ENCODE measurements around the gene VSIG10L2.

The VSIG10L2 gene

DNA sequence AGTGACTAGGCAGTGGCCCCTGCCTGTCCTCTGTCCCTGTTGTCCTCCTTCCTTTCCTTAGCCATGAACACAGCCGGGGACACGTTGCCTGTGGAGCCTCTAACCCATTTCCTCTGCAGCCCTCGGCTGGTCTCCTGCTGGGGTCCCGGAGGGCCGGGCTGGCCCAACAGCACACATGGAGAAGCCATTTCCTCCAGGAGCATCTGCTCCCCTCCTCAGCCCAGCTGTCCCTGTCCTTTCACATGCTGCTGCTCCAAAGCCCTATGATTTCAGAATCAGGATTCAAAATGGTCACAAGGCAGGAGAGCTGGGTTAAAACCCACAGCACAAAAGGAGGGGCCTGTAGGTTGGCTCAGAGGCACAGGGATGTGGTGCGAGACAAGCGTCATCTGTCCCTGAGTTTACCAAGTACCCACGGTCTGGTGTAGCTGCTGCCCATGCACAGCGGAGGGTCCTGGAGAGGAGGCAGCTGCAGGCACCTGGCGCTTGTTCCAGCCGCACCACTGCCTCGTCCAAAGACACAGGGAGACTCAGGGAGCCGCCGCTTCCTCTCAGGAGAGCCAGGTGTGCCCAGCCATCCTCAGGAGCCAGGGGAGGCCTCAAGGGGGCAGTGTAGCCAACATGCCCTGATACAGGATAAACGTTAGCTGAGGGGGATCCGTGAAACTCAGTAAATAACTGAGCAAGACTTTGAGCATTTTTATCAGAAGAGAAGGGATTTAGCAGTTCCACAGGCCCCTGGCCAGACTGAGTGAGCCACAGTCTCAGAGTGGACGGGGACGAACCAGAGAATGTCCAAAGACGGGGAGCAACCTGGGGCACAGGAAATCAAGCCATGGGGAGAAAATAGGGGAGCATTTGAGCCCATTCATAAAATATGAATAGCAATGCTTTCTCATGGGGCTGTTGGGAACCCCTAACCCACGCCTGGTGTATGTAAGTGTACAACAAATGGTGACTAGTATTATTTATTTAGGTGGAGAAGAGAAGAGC lies 3.9 kb upstream of the VSIG10L2 start:
- H3K4me3 ChIP-seq (ENCODE audit: control insufficient read depth, low read depth, low read length) = no peak overlapping the region
- TF ChIP-seq, protein P1, sequence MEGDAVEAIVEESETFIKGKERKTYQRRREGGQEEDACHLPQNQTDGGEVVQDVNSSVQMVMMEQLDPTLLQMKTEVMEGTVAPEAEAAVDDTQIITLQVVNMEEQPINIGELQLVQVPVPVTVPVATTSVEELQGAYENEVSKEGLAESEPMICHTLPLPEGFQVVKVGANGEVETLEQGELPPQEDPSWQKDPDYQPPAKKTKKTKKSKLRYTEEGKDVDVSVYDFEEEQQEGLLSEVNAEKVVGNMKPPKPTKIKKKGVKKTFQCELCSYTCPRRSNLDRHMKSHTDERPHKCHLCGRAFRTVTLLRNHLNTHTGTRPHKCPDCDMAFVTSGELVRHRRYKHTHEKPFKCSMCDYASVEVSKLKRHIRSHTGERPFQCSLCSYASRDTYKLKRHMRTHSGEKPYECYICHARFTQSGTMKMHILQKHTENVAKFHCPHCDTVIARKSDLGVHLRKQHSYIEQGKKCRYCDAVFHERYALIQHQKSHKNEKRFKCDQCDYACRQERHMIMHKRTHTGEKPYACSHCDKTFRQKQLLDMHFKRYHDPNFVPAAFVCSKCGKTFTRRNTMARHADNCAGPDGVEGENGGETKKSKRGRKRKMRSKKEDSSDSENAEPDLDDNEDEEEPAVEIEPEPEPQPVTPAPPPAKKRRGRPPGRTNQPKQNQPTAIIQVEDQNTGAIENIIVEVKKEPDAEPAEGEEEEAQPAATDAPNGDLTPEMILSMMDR (IDR thresholded peaks at IDR 0.05; ENCODE audit: control insufficient read depth, insufficient read depth, low read depth, low read length, missing control alignments) = peak; percentile 72
- no peak for DNase-seq (ENCODE audit: low read depth)

DNA sequence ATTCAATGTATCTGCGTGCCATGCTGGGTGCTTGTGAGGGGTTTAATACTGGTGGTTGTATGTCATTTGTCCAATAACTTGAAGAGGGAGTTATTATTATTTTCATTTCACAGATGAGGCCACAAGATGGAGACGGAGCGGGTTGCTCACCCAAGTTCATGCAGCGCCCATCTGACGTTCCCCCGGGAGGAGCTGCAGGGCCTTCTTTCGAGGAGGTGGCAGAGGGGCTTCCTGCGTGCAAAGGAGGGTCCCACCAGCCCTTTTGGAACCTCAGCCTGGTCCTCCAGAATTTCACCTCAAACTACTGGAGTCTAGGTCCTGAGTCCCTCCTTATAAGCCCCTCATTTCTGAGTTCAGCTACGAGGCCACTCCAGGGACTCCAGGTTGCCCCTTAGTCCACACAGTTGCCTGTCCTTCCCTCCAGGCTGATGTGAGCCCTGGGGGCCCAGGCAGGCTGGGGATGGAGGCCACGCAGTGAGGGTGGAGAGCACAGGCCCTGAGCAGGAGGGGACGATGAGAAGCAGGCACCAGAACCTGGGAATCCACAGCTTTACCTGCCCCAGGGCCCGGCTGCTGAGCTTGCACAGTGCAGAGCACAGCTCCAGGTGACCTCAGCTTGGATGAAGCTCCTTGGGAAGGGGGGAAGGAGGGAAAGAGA lies 2.9 kb upstream of the VSIG10L2 start:
- no peak for DNase-seq (ENCODE audit: low read depth)
- no peak overlapping the region for H3K4me3 ChIP-seq (ENCODE audit: control insufficient read depth, low read depth, low read length)
- TF ChIP-seq, protein P1 (IDR thresholded peaks at IDR 0.05; ENCODE audit: control insufficient read depth, insufficient read depth, low read depth, low read length, missing control alignments) = no peak

DNA sequence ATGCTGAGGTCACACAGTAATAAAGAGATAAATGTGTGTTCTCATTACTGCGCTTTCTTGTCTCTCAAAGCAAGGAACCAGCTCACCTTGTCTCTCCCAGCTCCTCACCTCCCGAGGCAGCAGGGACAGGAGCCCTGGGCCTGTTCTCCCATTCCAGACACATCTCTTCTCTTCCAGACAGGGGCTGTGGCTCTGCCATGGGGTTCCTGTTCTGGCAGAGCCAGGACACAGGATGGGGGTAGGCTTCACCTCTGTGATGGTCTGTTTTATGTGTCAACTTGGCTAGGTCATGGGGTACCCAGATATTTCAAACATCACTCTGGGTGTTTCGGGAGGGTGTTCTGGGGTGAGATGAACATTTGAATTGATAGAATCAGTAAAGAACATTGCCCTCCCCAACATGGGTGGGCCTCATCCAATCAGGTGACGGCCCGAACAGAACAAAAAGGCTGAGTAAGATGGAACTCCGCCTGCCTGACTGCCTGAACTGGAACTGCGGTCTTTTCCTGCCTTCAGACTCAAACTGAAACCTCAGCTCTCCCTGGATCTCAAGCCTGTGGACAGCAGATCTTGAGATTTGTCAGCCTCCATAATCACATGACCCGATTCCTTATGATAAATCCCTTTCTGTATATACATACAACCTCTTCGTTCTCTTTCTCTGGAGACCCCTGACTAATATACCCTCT lies 2.0 kb upstream of the VSIG10L2 start:
- TF ChIP-seq, protein P1 (IDR thresholded peaks at IDR 0.05; ENCODE audit: control insufficient read depth, insufficient read depth, low read depth, low read length, missing control alignments) = no peak
- no peak for DNase-seq (ENCODE audit: low read depth)
- H3K4me3 ChIP-seq (ENCODE audit: control insufficient read depth, low read depth, low read length) = no peak overlapping the region

DNA sequence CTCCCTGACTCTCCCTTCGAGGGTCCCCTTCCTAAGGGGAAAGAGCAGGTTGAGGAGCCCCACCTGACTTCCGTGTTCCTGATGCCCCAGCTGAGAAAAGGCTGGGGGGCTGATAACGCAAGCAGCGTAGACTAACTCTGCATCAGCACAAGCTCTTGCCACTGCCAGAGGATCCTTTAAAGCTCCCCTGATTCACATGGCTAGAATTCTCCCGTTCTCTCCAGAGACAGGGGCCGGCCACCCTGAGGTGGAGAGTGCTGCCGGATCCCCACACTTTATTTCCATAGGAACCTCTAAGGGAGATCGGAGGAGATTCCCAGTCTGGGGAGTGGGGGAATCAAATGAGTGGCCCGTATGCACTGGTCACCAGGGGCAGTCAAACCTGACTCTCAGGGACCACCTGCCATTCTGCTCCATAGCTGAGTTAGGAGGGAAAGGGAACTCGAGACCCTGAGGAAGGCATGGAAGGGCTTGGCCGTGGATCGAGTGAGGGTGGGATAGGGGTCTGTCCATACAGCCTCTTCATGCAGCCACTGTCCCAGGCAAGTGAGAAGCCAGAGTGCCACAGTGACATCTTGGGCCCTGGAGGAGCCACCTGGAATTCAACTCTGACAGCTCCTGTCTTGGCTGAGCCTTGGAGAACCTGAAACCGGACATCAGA lies 1.4 kb upstream of the VSIG10L2 start:
- no peak for DNase-seq (ENCODE audit: low read depth)

DNA sequence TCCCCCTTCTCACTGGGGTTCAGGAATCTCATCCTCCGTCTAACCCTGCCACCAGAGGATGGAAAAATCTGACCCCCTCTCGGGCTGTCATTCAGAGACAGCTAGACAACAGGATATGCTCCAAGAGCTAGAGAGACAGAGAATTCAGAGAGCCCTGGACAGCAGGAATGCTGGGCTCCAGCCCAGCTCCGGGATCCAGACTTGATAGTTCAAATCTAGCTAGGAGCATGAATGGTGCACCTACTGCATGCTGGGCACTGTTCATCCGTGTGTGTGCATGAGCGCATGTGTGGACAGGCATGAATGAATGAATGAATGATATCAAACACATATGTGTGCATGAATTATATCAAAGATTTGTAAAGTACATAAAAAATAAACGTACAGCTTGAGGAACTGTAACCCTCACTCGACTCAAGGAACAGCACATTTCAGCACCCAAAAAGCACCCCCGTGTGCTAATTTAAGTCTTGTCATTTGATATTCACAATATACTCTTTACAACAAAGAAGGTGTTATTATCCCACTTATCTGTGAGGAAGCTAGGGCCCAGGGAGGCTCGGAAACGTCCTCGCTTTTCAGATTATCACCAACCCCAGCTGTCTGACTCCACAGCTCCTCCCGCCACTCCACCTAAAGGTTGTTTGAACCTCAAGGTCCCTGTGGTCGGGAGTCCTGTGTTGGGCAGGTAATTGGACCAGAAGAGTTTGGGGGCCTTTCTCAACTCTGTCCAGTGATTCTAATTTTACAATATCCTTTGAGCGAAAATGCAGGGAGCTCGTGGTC lies 640 bp upstream of the VSIG10L2 start:
- H3K4me3 ChIP-seq (ENCODE audit: control insufficient read depth, low read depth, low read length) = no peak overlapping the region
- TF ChIP-seq, protein P1 (IDR thresholded peaks at IDR 0.05; ENCODE audit: control insufficient read depth, insufficient read depth, low read depth, low read length, missing control alignments) = no peak
- no peak for DNase-seq (ENCODE audit: low read depth)

More for the DNA sequence above, 1.4 kb upstream of the VSIG10L2 start:
- H3K4me3 ChIP-seq (ENCODE audit: control insufficient read depth, low read depth, low read length) = no peak overlapping the region
- TF ChIP-seq, protein P1 (IDR thresholded peaks at IDR 0.05; ENCODE audit: control insufficient read depth, insufficient read depth, low read depth, low read length, missing control alignments) = no peak

Measured in AG09309 (cell line).